Colonic mucosa (tissue), 4 donors: Measurements from ENCODE around the gene NPAS3. TPM values are rescaled to one million over a fixed set of nuclear protein-coding genes. Genes with fewer than 3 reads are reported as not detected.

ENCODE experiments used
- DNase-seq: peaks from one replicate; pipeline ENCODE4 v3.0.0-alpha.2; 2020
- H3K27ac ChIP-seq: fragments of 200-600 bp; one replicate; pipeline ENCODE4 v1.8.0; 2021
- H3K27me3 ChIP-seq: fragments of 200-600 bp; one replicate; pipeline ENCODE4 v1.8.0; 2021
- H3K36me3 ChIP-seq: fragments of 200-600 bp; one replicate; pipeline ENCODE4 v1.8.0; 2021
- H3K4me1 ChIP-seq: fragments of 200-600 bp; one replicate; pipeline ENCODE4 v1.8.0; 2021; ENCODE audit warnings: mild to moderate bottlenecking
- H3K4me3 ChIP-seq: fragments of 200-600 bp; one replicate; pipeline ENCODE4 v1.8.0; 2021
- H3K9ac ChIP-seq, 2 donors: one replicate each; pipeline ENCODE4 v1.7.0; 2013; ENCODE audit warnings: control low read depth in 2 of 2, low read depth in 2 of 2, low read length in 2 of 2
- H3K9me3 ChIP-seq: fragments of 200-600 bp; one replicate; pipeline ENCODE4 v1.8.0; 2021
- intact Hi-C: fragments of 100-400 bp; cut with DNase I; formaldehyde crosslinking; loops from one replicate; pipeline ENCODE4 v1.14.1; 2022
- total RNA-seq, 2 donors: library from RNA; stranded (reverse); fragmentation: NEBNext Ultra II Directional in 1 of 2; extraction: Animal tissue kit (Norgen Biotek cat#: 25700) in 1 of 2; gene quantifications; one replicate each; pipeline ENCODE4 v1.2.1, GENCODE V29; 2021
- TF ChIP-seq, protein P1 (sequence below): fragments of 200-600 bp; IDR thresholded peaks from one replicate; pipeline ENCODE4 v1.8.0; 2022; ENCODE audit warnings: antibody characterized with exemption, mild to moderate bottlenecking
- donor health status: healthy.
- donor health status: DM: no; HTN: no; CAD: no.
- donor health status: DM: no; HTN: no; CAD: no.

The NPAS3 gene
- total RNA-seq, 2 donors from 2014 or later: 0.79 to 1.6 TPM

DNA sequence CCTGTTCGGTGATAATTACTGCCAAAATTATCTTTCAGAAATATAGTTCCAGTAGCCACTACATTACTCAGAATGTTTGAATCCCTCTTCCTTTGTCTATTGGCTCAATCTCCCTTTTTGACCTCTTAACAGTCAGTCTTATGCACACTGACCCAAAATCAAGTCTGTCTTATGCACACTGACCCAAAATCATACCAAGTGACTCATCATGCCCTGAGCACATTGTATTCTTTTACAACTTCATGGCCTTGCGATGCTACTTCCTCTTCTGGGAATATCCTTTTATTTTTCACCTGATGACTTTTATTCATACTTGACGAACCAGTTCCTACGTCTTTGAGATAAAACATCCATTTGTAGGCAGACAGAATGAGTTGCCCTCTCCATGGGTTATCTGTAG lies 182.3 kb downstream of the NPAS3 start:
- Histone ChIP-seq H3K4me3 (no peak overlapping the region), H3K4me1 (no peaks in the 10 kb centered on the region), H3K27me3 (no peaks in the 10 kb centered on the region), H3K9ac (no peak overlapping the region), H3K27ac (no peak overlapping the region), H3K9me3 (no peaks in the 10 kb centered on the region), H3K36me3 (no peaks in the 10 kb centered on the region)
- intact Hi-C loops: no loop called here
- no peak for DNase-seq
- TF ChIP-seq, protein P1, sequence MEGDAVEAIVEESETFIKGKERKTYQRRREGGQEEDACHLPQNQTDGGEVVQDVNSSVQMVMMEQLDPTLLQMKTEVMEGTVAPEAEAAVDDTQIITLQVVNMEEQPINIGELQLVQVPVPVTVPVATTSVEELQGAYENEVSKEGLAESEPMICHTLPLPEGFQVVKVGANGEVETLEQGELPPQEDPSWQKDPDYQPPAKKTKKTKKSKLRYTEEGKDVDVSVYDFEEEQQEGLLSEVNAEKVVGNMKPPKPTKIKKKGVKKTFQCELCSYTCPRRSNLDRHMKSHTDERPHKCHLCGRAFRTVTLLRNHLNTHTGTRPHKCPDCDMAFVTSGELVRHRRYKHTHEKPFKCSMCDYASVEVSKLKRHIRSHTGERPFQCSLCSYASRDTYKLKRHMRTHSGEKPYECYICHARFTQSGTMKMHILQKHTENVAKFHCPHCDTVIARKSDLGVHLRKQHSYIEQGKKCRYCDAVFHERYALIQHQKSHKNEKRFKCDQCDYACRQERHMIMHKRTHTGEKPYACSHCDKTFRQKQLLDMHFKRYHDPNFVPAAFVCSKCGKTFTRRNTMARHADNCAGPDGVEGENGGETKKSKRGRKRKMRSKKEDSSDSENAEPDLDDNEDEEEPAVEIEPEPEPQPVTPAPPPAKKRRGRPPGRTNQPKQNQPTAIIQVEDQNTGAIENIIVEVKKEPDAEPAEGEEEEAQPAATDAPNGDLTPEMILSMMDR: no peak

DNA sequence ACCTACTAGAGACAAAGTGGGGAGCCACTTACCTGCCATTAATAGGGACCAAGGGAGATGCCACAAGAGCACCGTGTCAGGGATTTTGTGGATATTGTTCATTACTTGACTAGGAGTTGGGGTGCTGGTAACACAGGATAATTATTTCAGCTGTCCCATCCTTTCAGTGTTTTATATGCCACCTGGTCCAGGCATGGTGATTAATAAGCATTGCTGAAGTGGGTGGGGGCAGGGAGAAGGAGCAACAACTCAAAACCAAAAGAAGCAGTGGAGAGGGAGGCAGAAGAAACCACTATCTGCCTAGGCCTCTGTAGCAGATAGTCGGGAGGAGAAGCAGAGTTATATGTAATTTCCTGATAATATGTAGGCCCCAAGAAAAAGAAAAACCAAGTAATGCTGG lies 184.6 kb downstream of the NPAS3 start:
- Histone ChIP-seq H3K36me3 (no peaks in the 10 kb centered on the region), H3K9ac (no peak overlapping the region), H3K4me3 (no peak overlapping the region), H3K4me1 (no peaks in the 10 kb centered on the region), H3K9me3 (no peaks in the 10 kb centered on the region), H3K27ac (no peak overlapping the region), H3K27me3 (no peaks in the 10 kb centered on the region)
- no peak for DNase-seq
- intact Hi-C loops: no loop called here
- TF ChIP-seq, protein P1: no peak

DNA sequence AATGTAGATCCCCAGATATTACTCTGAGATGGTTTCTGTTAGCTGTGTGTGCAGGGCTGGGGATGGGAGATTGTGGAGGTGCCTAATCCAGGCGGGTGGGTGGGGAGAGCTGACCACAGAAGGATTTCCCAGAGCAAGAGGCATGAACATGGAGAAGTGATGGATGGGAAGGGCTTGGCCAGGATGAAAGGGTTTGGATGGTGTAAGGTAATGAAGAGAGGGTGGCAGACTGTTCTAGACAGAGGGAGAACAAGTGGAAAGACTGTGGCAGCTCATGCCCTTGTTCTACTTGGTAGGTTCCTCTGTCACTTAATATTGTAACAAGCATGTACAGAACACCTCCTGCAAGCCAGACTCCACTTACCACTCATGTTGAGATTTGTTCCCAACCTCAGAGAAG lies 187.8 kb downstream of the NPAS3 start:
- H3K27ac ChIP-seq: no peak overlapping the region
- no peaks in the 10 kb centered on the region for H3K36me3 ChIP-seq
- H3K4me1 ChIP-seq: no peaks in the 10 kb centered on the region
- H3K9me3 ChIP-seq: no peaks in the 10 kb centered on the region
- intact Hi-C loops: no loop called here
- no peak overlapping the region for H3K9ac ChIP-seq
- no peak for DNase-seq
- no peak overlapping the region for H3K4me3 ChIP-seq
- no peaks in the 10 kb centered on the region for H3K27me3 ChIP-seq
- TF ChIP-seq, protein P1: no peak

DNA sequence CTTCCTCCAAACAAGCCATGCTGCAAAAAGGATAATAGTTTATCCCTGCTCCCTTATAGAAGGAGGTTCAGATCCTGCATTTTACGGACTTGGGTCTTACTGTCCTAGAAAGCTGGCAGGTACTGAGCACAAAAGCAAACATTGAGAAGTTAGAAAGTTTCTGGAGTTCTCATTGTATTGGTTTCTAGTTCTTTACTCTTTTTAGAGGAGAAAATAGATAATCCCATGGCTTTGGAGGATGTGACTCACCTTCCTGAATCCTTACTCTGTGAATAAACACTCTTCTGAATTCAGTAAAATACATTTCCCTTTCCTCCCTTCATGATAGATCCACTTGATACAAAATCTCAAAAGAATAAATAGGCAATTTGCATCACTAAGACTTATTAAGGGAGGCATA lies 188.9 kb downstream of the NPAS3 start:
- Histone ChIP-seq H3K27me3 (no peaks in the 10 kb centered on the region), H3K9me3 (no peaks in the 10 kb centered on the region), H3K9ac (no peak overlapping the region), H3K36me3 (no peaks in the 10 kb centered on the region), H3K27ac (no peak overlapping the region), H3K4me3 (no peak overlapping the region), H3K4me1 (no peaks in the 10 kb centered on the region)
- intact Hi-C loops: no loop called here
- DNase-seq: no peak
- TF ChIP-seq, protein P1: no peak

DNA sequence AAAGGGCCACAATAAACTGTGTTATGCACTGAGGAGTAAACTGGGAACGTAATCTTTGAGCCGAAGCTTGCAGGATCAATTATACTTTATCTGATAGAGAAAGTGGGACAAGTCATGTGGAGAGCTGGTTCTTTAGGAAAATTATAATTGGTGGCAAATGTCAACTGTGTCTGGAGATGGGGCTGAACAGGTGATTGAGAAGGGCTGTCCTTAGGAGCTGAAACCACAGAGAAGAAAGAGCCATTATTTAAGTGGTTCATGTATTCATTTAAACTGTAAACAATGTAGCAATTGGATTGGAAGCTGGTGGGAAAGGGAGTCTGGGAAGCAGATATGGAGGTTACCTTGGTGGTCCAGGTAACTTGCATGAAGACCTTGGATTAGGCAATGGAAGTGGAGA lies 193.1 kb downstream of the NPAS3 start:
- no peak overlapping the region for H3K4me3 ChIP-seq
- intact Hi-C loops: no loop called here
- H3K27ac ChIP-seq: no peak overlapping the region
- no peaks in the 10 kb centered on the region for H3K27me3 ChIP-seq
- TF ChIP-seq, protein P1: no peak
- H3K36me3 ChIP-seq: no peaks in the 10 kb centered on the region
- no peaks in the 10 kb centered on the region for H3K9me3 ChIP-seq
- H3K4me1 ChIP-seq: no peaks in the 10 kb centered on the region
- H3K9ac ChIP-seq: no peak overlapping the region
- no peak for DNase-seq

DNA sequence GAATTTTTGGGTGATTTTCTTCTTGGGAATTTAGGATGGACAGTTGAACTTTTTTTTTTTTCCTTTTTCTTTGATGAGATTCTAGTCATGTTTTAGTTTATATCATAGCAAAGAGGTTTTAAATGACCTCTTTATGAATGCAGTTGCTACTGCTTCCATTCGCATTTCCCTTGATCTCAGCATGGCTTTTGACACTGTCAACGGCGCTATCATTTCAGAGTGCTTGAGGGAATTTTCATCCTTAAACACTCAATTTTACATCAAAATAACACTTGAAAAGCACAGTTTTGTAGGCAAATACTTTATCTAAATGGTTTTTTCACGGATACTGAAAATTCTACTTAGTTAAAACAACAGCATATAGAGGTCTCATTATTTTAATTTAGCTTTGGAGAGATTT lies 195.5 kb downstream of the NPAS3 start:
- H3K9ac ChIP-seq: no peak overlapping the region
- no peak overlapping the region for H3K4me3 ChIP-seq
- no peak for DNase-seq
- no peak overlapping the region for H3K27ac ChIP-seq
- TF ChIP-seq, protein P1: no peak
- intact Hi-C loops: no loop called here
- no peaks in the 10 kb centered on the region for H3K9me3 ChIP-seq
- H3K27me3 ChIP-seq: no peaks in the 10 kb centered on the region
- no peaks in the 10 kb centered on the region for H3K4me1 ChIP-seq
- H3K36me3 ChIP-seq: no peaks in the 10 kb centered on the region
